Inflammatory macrophage treated with lipopolysaccharide for 1 hour (primary cell): ENCODE results near the gene ZBTB7A.

Source experiments
- DNase-seq, 2 donors: peaks; one replicate each; pipeline ENCODE4 v3.0.0-alpha.2; 2020 to 2022

Gene ZBTB7A

DNA sequence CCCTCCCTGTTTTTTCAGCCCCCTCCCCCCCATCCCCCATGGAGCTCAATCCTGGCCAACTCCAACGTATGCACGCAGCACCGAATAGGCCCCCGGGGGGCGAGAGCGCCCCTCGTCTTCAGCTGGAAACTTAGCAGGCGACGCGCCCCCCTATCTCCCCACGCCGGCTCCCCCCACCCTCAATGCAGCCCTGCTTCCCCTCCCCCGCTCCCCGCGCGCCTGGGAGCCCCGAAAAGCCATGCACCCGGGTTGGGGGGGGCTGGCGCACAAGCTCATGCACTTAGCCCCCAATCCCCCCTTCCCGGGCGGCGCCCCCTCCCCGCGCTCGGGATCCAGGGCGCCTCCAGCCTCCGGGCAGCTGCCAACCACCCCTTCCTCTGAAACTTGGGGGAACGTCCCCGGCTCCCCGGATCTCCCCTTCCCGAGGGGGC is 508 bp downstream of the ZBTB7A start:
- DNase-seq: no peak

GRCh38 chr19:4065430-4066175 is 1.1 kb downstream of the ZBTB7A start:
- DNase-seq: peak; percentile 93 to 94

- peak in 1 of 2 donors; percentile 38 for DNase-seq
These were observed 2.0 kb downstream of the ZBTB7A start for GRCh38 chr19:4064496-4065260.

DNA sequence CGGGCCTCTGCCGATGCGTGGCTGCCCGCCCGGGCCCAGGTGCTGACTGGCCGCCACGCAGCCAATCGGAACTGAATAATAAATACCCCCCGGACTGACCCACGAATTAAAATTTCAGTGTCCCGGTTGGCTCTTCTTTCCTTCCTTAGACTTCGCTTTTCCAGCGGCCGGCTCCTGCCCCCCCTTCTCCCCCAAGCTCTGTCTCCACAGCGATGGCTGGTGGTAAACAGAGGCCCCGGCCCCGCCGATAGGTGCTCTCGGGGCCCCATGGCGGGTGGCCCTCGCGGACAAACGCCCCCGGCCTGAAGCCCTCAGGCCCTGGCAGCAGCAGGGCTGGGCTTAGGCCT is 2.6 kb downstream of the ZBTB7A start:
- no peak for DNase-seq

GRCh38 chr19:4063369-4064148 is 3.1 kb downstream of the ZBTB7A start:
- no peak for DNase-seq

- DNase-seq: no peak
These were observed 4.0 kb downstream of the ZBTB7A start for GRCh38 chr19:4062419-4063368.

GRCh38 chr19:4061683-4062418 is 4.8 kb downstream of the ZBTB7A start:
- no peak for DNase-seq

- no peak for DNase-seq
These were observed 5.5 kb downstream of the ZBTB7A start for GRCh38 chr19:4061178-4061682.

DNA sequence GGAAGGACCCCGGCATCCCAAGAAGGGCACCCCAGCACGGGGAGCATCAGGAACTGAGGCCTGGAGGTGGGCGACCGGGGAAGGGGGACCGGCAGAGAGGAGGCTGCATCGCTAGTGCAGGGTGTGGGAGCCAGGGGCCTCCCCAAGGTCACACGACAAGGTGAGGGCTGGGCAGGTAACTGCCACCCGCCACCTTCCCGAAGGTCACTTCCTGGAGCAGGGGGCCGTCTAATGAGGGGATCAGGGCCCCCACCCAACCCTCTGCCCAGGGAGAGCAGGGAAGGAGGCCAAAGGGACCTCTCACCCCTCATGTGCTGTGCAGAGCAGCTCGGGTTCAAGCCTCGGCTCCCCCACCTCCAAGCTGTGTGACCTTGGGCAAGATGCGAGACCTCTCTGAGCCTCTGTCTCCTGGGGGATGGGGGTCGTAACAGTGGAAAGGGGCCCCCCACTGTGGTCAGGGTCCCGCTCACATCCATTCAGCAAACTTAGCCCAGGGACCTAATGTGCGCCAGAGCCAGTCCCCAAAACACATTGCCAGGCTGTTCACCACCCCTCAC is 6.0 kb downstream of the ZBTB7A start:
- no peak for DNase-seq

DNA sequence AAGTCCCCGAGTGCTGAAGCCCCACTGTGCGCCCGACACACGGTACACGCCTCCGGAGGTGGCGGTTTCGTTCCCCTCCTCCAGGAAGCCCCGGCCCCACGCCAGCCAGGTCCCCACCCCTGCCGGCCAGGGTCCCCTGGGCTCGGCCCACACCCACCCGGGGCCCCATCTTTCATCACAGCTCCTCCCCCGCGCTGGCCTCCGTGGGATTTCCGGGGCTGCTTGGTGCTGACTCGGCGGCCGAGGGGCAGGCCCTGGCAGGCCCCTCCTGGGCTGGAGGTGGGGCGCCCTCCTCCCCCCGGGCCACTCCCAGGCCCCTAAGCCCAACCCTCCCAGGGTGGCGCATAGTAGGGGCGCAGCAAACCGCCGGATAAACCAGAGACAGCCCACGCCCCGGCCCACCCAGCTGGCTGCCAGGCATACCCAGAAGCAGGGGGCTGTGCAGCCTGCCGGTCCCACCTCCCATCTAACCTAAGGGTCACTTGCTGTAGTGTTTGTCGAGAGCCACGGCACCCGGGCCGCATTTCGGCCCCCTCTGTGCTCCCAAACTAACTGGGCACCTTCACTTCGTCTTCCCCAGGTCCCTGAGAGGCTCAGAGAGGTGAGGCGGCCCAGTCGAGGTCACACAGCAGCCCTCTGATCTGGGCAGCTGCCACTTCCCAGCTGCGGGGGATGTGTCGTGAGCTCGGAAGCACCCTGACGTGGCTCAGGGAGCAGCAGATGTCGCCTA is 6.6 kb downstream of the ZBTB7A start:
- peak; percentile 85 for DNase-seq

- peak in 1 of 2 donors; percentile 37 for DNase-seq
These were observed 7.2 kb downstream of the ZBTB7A start for GRCh38 chr19:4059453-4059871.

GRCh38 chr19:4058693-4059452 is 7.8 kb downstream of the ZBTB7A start:
- DNase-seq: no peak

GRCh38 chr19:4057931-4058692 is 8.6 kb downstream of the ZBTB7A start:
- DNase-seq: peak; percentile 88 to 97

DNA sequence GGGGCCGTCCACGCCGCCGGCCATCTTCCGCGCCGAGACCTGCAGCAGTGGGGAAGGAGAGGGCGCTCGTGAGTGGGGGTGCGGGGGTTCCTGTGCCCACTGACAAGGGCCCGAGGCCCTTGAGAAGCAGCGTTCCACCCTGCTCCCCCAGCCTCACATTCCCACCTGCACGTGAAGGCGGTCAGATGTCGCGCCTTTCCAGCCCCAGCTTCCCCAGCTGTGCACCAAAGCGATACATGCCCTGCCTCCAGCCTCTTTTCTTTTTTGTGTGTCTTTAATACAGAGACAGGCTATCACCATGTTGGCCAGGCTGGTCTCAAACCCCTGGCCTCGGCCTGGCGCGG is 11.5 kb downstream of the ZBTB7A start:
- no peak for DNase-seq

- DNase-seq: no peak
These were observed 12.1 kb downstream of the ZBTB7A start for GRCh38 chr19:4054441-4055208.

- DNase-seq: no peak
These were observed 13.0 kb downstream of the ZBTB7A start for GRCh38 chr19:4053423-4054324.

GRCh38 chr19:4052993-4053422 is 13.7 kb downstream of the ZBTB7A start:
- peak; percentile 83 to 92 for DNase-seq
